ENCODE results near the gene SF3B2.

DNA sequence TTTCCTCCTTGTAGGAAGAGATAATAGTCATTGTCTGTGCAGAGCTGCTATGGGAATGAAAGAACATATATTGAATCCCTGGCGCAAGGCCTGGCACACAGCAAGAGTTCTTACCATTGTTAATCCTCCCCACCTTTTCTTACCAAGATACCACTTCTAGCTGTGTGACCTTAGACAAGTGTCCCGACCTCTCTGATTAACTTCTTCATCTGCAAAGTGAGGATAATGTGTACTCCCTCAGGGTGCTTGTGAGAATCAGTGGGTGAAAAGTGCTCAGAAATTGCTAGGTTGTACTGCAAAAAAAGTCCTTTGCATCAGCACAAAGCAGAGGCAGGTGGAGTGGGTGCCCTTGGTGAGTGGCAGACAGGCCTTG, 44.1 kb upstream of the SF3B2 start:
- TF ChIP-seq, protein P1, sequence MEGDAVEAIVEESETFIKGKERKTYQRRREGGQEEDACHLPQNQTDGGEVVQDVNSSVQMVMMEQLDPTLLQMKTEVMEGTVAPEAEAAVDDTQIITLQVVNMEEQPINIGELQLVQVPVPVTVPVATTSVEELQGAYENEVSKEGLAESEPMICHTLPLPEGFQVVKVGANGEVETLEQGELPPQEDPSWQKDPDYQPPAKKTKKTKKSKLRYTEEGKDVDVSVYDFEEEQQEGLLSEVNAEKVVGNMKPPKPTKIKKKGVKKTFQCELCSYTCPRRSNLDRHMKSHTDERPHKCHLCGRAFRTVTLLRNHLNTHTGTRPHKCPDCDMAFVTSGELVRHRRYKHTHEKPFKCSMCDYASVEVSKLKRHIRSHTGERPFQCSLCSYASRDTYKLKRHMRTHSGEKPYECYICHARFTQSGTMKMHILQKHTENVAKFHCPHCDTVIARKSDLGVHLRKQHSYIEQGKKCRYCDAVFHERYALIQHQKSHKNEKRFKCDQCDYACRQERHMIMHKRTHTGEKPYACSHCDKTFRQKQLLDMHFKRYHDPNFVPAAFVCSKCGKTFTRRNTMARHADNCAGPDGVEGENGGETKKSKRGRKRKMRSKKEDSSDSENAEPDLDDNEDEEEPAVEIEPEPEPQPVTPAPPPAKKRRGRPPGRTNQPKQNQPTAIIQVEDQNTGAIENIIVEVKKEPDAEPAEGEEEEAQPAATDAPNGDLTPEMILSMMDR (IDR thresholded peaks at IDR 0.05): no peak
- TF ChIP-seq POLR2A (IDR thresholded peaks at IDR 0.05; ENCODE audit: low read depth): no peak

Measured in esophagus muscularis mucosa (tissue), 3 donors.